ENCODE results near the gene LDB2. TPM values are rescaled to one million over a fixed set of nuclear protein-coding genes. Genes with fewer than 3 reads are reported as not detected.

LDB2 gene
- total and polyA plus RNA-seq, 3 donors from 2014 or later: 14.6 to 17.8 (median 15.7) TPM

DNA sequence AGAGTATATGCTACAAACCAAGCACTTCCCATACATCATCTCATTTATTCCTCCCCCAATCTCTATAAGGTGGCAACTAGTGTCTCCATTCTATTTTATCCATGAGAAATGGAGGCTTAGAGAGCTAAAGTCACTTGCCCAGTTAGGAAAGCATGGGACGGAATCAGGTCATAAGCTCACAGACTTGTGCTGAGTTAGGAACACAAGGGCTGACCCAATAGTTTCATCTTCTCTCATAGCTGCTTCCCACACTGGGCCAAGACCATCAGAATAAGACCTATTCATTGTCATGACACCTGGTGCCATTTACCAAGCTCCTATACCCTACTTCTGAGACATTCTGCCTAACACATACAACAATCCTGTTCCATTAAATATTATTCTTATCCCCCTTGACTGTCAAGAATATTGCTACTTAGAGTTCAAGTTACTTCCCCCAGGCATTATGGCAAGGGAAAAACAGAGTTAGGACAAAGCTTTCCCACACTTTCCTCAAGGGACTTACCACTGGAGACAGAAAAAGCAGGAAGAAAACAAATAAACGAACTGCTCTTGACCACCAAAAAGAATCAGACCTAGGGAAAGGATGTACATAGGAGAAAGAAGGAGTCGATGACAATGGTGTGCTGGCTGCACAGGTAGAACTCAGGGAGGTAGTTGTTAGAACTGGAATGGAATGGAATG lies 167.8 kb downstream of the LDB2 start:
- Histone ChIP-seq H3K9me3 (no peaks in the 10 kb centered on the region), H3K27ac (peak overlapping the region in 1 of 2 donors; percentile 4), H3K36me3 (ENCODE audit: low read depth, missing control alignments) (no peaks in the 10 kb centered on the region), H3K4me3 (no peak overlapping the region), H3K4me1 (no peaks in the 10 kb centered on the region), H3K27me3 (no peaks in the 10 kb centered on the region)
- intact Hi-C loops (cut with DNase I; ENCODE audit: low total_unique reads): no loop called here
- no peak for DNase-seq
- no peak for TF ChIP-seq POLR2A (IDR thresholded peaks at IDR 0.05)
- TF ChIP-seq, protein P1, sequence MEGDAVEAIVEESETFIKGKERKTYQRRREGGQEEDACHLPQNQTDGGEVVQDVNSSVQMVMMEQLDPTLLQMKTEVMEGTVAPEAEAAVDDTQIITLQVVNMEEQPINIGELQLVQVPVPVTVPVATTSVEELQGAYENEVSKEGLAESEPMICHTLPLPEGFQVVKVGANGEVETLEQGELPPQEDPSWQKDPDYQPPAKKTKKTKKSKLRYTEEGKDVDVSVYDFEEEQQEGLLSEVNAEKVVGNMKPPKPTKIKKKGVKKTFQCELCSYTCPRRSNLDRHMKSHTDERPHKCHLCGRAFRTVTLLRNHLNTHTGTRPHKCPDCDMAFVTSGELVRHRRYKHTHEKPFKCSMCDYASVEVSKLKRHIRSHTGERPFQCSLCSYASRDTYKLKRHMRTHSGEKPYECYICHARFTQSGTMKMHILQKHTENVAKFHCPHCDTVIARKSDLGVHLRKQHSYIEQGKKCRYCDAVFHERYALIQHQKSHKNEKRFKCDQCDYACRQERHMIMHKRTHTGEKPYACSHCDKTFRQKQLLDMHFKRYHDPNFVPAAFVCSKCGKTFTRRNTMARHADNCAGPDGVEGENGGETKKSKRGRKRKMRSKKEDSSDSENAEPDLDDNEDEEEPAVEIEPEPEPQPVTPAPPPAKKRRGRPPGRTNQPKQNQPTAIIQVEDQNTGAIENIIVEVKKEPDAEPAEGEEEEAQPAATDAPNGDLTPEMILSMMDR (IDR thresholded peaks at IDR 0.05): no peak
- 67 to 70% methylated on average over 3 of the region's 3 CpGs for WGBS, 2 donors

DNA sequence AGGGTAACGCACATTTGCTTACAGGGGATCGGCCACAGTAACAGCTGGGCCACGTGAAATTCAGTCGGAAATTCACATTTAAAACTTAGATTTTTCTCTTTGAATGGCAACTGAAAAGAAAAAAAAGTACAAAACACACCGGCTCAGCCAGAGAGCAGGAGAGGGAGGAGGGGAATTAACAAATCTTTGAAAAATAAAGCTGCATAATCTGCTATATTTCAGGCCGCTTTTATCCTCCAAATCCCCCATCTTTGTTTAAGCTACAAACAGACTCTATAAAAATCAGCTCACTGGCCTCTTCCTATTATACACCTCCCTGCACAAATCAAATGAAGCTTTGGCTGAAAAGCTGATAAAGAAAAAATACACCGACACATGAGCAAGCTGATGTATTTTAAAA lies 169.1 kb downstream of the LDB2 start:
- WGBS, 2 donors: 52 to 59% methylated on average over 7 of the region's 7 CpGs
- no peak for DNase-seq
- no peak for TF ChIP-seq POLR2A (IDR thresholded peaks at IDR 0.05)
- Histone ChIP-seq H3K9me3 (no peaks in the 10 kb centered on the region), H3K4me3 (no peak overlapping the region), H3K27me3 (no peaks in the 10 kb centered on the region), H3K27ac (no peak overlapping the region), H3K36me3 (ENCODE audit: low read depth, missing control alignments) (no peaks in the 10 kb centered on the region), H3K4me1 (no peaks in the 10 kb centered on the region)
- intact Hi-C loops (cut with DNase I; ENCODE audit: low total_unique reads): no loop called here

- no peaks in the 10 kb centered on the region for H3K27me3 ChIP-seq
- H3K4me3 ChIP-seq: no peak overlapping the region
- TF ChIP-seq, protein P1 (IDR thresholded peaks at IDR 0.05): no peak
- no peak for TF ChIP-seq POLR2A (IDR thresholded peaks at IDR 0.05)
- H3K36me3 ChIP-seq (ENCODE audit: low read depth, missing control alignments): no peaks in the 10 kb centered on the region
- no peak overlapping the region for H3K27ac ChIP-seq
- no peak for DNase-seq
- no peaks in the 10 kb centered on the region for H3K4me1 ChIP-seq
- 72 to 80% methylated on average over 2 of the region's 2 CpGs for WGBS, 2 donors
- intact Hi-C loops (cut with DNase I; ENCODE audit: low total_unique reads): no loop called here
- H3K9me3 ChIP-seq: no peaks in the 10 kb centered on the region
These were observed 169.6 kb downstream of the LDB2 start for GRCh38 chr4:16728849-16729248.

- Histone ChIP-seq H3K27me3 (no peaks in the 10 kb centered on the region), H3K9me3 (no peaks in the 10 kb centered on the region), H3K27ac (no peak overlapping the region), H3K4me1 (no peaks in the 10 kb centered on the region), H3K4me3 (no peak overlapping the region), H3K36me3 (ENCODE audit: low read depth, missing control alignments) (no peaks in the 10 kb centered on the region)
- intact Hi-C loops (cut with DNase I; ENCODE audit: low total_unique reads): no loop called here
- TF ChIP-seq, protein P1 (IDR thresholded peaks at IDR 0.05): no peak
- TF ChIP-seq POLR2A (IDR thresholded peaks at IDR 0.05): no peak
- DNase-seq: no peak
These were observed 170.3 kb downstream of the LDB2 start for GRCh38 chr4:16728111-16728510.

- no peaks in the 10 kb centered on the region for H3K36me3 ChIP-seq (ENCODE audit: low read depth, missing control alignments)
- DNase-seq: no peak
- H3K4me3 ChIP-seq: no peak overlapping the region
- H3K4me1 ChIP-seq: no peaks in the 10 kb centered on the region
- H3K27me3 ChIP-seq: no peaks in the 10 kb centered on the region
- H3K27ac ChIP-seq: no peak overlapping the region
- TF ChIP-seq POLR2A (IDR thresholded peaks at IDR 0.05): no peak
- WGBS, 2 donors: 78 to 89% methylated on average over 6 of the region's 6 CpGs
- intact Hi-C loops (cut with DNase I; ENCODE audit: low total_unique reads): no loop called here
- no peaks in the 10 kb centered on the region for H3K9me3 ChIP-seq
These were observed 171.2 kb downstream of the LDB2 start for GRCh38 chr4:16727218-16727617.
